ENCODE results near the gene PARD3.

Gene PARD3

DNA sequence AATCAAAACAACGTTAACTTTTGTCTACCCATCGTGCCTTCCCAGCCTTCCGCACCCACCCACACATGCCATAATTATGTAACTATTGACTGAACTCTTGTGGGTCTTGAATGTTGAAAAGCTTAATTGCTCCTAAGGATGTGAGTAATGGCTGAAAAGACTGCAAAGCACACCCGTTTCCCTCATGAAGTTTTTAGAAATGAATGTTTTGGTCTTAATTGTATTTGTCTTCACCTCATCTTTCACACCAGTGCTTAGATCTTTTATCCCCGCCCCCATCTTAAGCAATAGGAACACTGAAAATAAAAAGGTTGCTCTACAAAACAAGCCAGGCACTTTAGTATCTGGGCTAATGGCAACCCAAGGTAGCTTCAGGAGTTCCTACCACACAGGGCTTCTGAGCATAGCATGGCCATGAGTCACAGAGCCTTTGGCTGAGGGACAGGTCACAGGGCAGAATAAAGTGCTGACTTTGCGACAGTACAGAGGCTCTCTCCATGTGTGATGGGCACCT is 690.5 kb downstream of the PARD3 start:
- TF ChIP-seq NFRKB (IDR thresholded peaks at IDR 0.05) (no peak), L3MBTL2 (conservative IDR thresholded peaks at IDR 0.05) (no peak), FOXK2 (IDR thresholded peaks at IDR 0.05) (no peak), LEF1 (IDR thresholded peaks at IDR 0.05; ENCODE audit: borderline replicate concordance) (no peak), SUZ12 (IDR thresholded peaks at IDR 0.05) (no peak), ARNT (IDR thresholded peaks at IDR 0.05) (no peak)
- DNase-seq (ENCODE audit: extremely low spot score) = no peak
- CTCF ChIA-PET = interaction anchor here (1.6 kb wide), 1 partner anchor 14 kb away, joined by 4 read pairs; no protein-coding TSS in a partner anchor
- POLR2A ChIA-PET = no interaction called here

- TF ChIP-seq ZNF384 (IDR thresholded peaks at IDR 0.05) = no peak
- no peak for TF ChIP-seq FOXK2 (IDR thresholded peaks at IDR 0.05)
- no peak for TF ChIP-seq ELF4 (IDR thresholded peaks at IDR 0.05)
- TF ChIP-seq FOXA1 (IDR thresholded peaks at IDR 0.05) = no peak
- no peak for TF ChIP-seq LEF1 (IDR thresholded peaks at IDR 0.05; ENCODE audit: borderline replicate concordance)
- no peak for TF ChIP-seq NFRKB (IDR thresholded peaks at IDR 0.05)
- no peak for TF ChIP-seq ARNT (IDR thresholded peaks at IDR 0.05)
- DNase-seq (ENCODE audit: extremely low spot score) = no peak
- CTCF ChIA-PET = no interaction called here
- POLR2A ChIA-PET = no interaction called here
Measured at GRCh38 chr10:34121781-34122622, 693.1 kb downstream of the PARD3 start.

GRCh38 chr10:34121125-34121753 is 693.9 kb downstream of the PARD3 start:
- CTCF ChIA-PET = no interaction called here
- POLR2A ChIA-PET = no interaction called here
- no peak for DNase-seq (ENCODE audit: extremely low spot score)
- TF ChIP-seq TARDBP (IDR thresholded peaks at IDR 0.05) (no peak), CTBP1 (IDR thresholded peaks at IDR 0.05; ENCODE audit: borderline replicate concordance) (no peak), SUZ12 (IDR thresholded peaks at IDR 0.05) (no peak), NFRKB (IDR thresholded peaks at IDR 0.05) (no peak), SP1 (IDR thresholded peaks at IDR 0.05) (no peak)

GRCh38 chr10:34119456-34119855 is 695.6 kb downstream of the PARD3 start:
- POLR2A ChIA-PET = no interaction called here
- TF ChIP-seq NFRKB (IDR thresholded peaks at IDR 0.05) = no peak
- no peak for TF ChIP-seq TARDBP (IDR thresholded peaks at IDR 0.05)
- no peak for TF ChIP-seq FOXM1 (IDR thresholded peaks at IDR 0.05; ENCODE audit: borderline replicate concordance)
- TF ChIP-seq ELF4 (IDR thresholded peaks at IDR 0.05) = no peak
- TF ChIP-seq L3MBTL2 (conservative IDR thresholded peaks at IDR 0.05) = no peak
- no peak for TF ChIP-seq ZNF384 (IDR thresholded peaks at IDR 0.05)
- no peak for TF ChIP-seq SP1 (IDR thresholded peaks at IDR 0.05)
- no peak for TF ChIP-seq SUZ12 (IDR thresholded peaks at IDR 0.05)
- TF ChIP-seq LEF1 (IDR thresholded peaks at IDR 0.05; ENCODE audit: borderline replicate concordance) = no peak
- TF ChIP-seq FOXA1 (IDR thresholded peaks at IDR 0.05) = no peak
- no peak for TF ChIP-seq FOXK2 (IDR thresholded peaks at IDR 0.05)
- no peak for TF ChIP-seq ARNT (IDR thresholded peaks at IDR 0.05)
- TF ChIP-seq HDGF (IDR thresholded peaks at IDR 0.05; ENCODE audit: borderline replicate concordance) = no peak
- TF ChIP-seq, protein P1, sequence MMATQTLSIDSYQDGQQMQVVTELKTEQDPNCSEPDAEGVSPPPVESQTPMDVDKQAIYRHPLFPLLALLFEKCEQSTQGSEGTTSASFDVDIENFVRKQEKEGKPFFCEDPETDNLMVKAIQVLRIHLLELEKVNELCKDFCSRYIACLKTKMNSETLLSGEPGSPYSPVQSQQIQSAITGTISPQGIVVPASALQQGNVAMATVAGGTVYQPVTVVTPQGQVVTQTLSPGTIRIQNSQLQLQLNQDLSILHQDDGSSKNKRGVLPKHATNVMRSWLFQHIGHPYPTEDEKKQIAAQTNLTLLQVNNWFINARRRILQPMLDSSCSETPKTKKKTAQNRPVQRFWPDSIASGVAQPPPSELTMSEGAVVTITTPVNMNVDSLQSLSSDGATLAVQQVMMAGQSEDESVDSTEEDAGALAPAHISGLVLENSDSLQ (IDR thresholded peaks at IDR 0.05) = no peak
- TF ChIP-seq BHLHE40 (IDR thresholded peaks at IDR 0.05; ENCODE audit: borderline replicate concordance) = no peak
- TF ChIP-seq CTBP1 (IDR thresholded peaks at IDR 0.05; ENCODE audit: borderline replicate concordance) = no peak
- DNase-seq (ENCODE audit: extremely low spot score) = no peak
- CTCF ChIA-PET = interaction anchor here (0.5 kb wide), 1 partner anchor 1489 kb away, joined by 3 read pairs; no protein-coding TSS in a partner anchor

DNA sequence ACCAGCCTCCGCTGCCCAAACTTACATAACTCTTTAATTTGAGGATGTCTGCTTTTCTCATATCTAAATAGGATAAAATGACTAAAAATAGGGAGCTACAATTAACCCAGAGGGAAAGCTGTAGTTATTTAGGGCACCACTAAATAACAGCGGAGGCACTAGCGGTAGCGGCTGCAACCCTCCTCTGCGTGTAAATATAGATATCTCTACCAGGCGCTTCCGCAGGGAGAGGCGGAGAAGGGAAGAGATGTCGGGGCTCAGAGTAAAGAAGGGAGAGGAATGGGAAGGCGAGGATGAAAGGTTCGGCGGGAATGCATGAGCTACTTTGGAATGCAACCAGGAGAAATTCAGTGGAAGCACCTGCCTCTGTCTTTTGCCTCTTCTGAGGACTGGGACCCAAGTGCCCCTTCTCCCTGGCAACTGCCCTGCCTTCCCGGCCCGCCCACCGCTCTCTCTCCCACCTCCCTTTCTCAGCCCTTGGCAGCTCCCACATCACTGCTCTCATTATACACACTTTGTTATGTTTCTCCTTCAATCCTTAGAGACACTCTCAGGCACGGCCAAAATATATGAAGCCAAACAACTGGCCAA is 698.3 kb downstream of the PARD3 start:
- TF ChIP-seq ARNT (IDR thresholded peaks at IDR 0.05) (no peak), ELF4 (IDR thresholded peaks at IDR 0.05) (no peak), LEF1 (IDR thresholded peaks at IDR 0.05; ENCODE audit: borderline replicate concordance) (no peak), TARDBP (IDR thresholded peaks at IDR 0.05) (no peak), HDGF (IDR thresholded peaks at IDR 0.05; ENCODE audit: borderline replicate concordance) (no peak), SUZ12 (IDR thresholded peaks at IDR 0.05) (no peak), SP1 (IDR thresholded peaks at IDR 0.05) (no peak), FOXK2 (IDR thresholded peaks at IDR 0.05) (no peak), ZNF384 (IDR thresholded peaks at IDR 0.05) (no peak), CTBP1 (IDR thresholded peaks at IDR 0.05; ENCODE audit: borderline replicate concordance) (no peak), BHLHE40 (IDR thresholded peaks at IDR 0.05; ENCODE audit: borderline replicate concordance) (no peak), L3MBTL2 (conservative IDR thresholded peaks at IDR 0.05) (no peak), FOXM1 (IDR thresholded peaks at IDR 0.05; ENCODE audit: borderline replicate concordance) (no peak)
- TF ChIP-seq, protein P1 (IDR thresholded peaks at IDR 0.05) = no peak
- ChIA-PET POLR2A (interaction anchor here (1.5 kb wide), 1 partner anchor 103 kb away, joined by 3 read pairs; no protein-coding TSS in a partner anchor), CTCF (no interaction called here)
- DNase-seq (ENCODE audit: extremely low spot score) = no peak

GRCh38 chr10:34116220-34116641 is 698.9 kb downstream of the PARD3 start:
- no peak for TF ChIP-seq SUZ12 (IDR thresholded peaks at IDR 0.05)
- TF ChIP-seq, protein P1 (IDR thresholded peaks at IDR 0.05) = no peak
- no peak for TF ChIP-seq TARDBP (IDR thresholded peaks at IDR 0.05)
- TF ChIP-seq FOXM1 (IDR thresholded peaks at IDR 0.05; ENCODE audit: borderline replicate concordance) = no peak
- no peak for DNase-seq (ENCODE audit: extremely low spot score)
- CTCF ChIA-PET = no interaction called here
- POLR2A ChIA-PET = no interaction called here
